PC-3 (cell line): Measurements from ENCODE around the gene SAMD13.

Source experiments
- EZH2 ChIP-seq: fragments of 300-600 bp; sonication (generic); IDR thresholded peaks from one replicate; pipeline ENCODE4 v1.6.1; 2017; ENCODE audit warnings: antibody characterized with exemption, mild to moderate bottlenecking, low read length; ENCODE audit not compliant: unreplicated experiment
- EZH2phosphoT487 ChIP-seq: fragments of 300-600 bp; sonication (generic); IDR thresholded peaks from 2 replicates; pipeline ENCODE4 v1.6.1; 2018; ENCODE audit warnings: mild to moderate bottlenecking, antibody characterized with exemption, low read length, borderline replicate concordance
- TF ChIP-seq, protein P1 (sequence below): fragments of 300-600 bp; sonication (generic); conservative IDR thresholded peaks from 2 replicates; pipeline ENCODE4 v1.5.1; 2017; ENCODE audit warnings: antibody characterized with exemption, low read depth, mild to moderate bottlenecking, low read length

GRCh38 chr1:84355556-84355955 is 54.0 kb downstream of the SAMD13 start:
- TF ChIP-seq, protein P1, sequence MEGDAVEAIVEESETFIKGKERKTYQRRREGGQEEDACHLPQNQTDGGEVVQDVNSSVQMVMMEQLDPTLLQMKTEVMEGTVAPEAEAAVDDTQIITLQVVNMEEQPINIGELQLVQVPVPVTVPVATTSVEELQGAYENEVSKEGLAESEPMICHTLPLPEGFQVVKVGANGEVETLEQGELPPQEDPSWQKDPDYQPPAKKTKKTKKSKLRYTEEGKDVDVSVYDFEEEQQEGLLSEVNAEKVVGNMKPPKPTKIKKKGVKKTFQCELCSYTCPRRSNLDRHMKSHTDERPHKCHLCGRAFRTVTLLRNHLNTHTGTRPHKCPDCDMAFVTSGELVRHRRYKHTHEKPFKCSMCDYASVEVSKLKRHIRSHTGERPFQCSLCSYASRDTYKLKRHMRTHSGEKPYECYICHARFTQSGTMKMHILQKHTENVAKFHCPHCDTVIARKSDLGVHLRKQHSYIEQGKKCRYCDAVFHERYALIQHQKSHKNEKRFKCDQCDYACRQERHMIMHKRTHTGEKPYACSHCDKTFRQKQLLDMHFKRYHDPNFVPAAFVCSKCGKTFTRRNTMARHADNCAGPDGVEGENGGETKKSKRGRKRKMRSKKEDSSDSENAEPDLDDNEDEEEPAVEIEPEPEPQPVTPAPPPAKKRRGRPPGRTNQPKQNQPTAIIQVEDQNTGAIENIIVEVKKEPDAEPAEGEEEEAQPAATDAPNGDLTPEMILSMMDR = no peak
- TF ChIP-seq EZH2phosphoT487 = no peak
- no peak for TF ChIP-seq EZH2
